Hematopoietic multipotent progenitor cell treated with erythropoietin and hydrocortisone succinate and interleukin-3 and kit ligand, for 6 days (in vitro differentiated cells): ENCODE measurements around the gene CHIA.
"Not testable (repeated sequence)": the region's sequence is repeated elsewhere in the genome, so short reads cannot be mapped to it uniquely, and the experiment has no call there.

ENCODE experiments used
- DNase-seq: peaks from one replicate; pipeline ENCODE4 v3.0.0-alpha.2; 2015

CHIA gene

GRCh38 chr1:111286912-111287311 lies 3.7 kb upstream of the CHIA start:
- no peak for DNase-seq

DNA sequence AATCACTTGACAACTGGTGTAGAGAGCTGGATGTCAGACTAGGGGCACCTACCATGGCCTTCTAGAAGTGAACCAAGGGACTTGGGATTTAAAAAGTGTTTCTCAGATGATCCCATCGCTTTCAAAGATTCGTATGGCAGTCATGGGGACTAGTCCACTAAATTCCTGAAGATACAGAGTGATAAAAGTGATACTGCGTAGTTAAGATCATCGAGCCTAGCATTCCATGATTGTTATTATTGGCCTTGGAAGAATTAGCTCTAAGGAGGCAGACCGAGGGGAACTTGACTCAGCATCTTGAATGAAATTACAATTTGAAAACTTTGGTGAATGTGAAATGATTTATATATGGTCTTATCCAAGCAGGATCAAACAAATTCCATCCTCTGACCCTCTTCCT lies 1.3 kb upstream of the CHIA start:
- DNase-seq: no peak

- DNase-seq: no peak
Measured at GRCh38 chr1:111290104-111290503, 547 bp upstream of the CHIA start.

- DNase-seq: no peak
Measured at GRCh38 chr1:111294390-111294789, 3.7 kb downstream of the CHIA start.

- no peak for DNase-seq
Measured at GRCh38 chr1:111302374-111302773, 11.7 kb downstream of the CHIA start.

DNA sequence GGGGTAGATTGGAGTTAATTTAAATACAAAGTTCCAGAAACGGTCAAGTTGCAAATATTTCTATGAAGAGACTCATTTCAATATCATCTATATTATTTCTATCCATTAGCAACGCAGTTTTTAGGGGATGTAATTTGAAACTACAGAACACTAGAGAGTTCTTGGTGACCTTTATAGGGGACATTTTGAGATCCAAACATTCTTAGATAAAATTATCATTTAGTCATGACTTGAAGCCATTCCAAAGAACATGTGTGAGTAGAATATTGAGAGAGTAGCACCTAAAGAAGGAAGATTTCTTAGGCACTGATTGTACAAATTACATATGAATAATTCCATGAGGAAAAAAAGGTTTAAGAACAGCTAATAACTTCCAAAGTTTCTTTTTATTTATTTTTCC lies 19.0 kb downstream of the CHIA start:
- DNase-seq: no peak

DNA sequence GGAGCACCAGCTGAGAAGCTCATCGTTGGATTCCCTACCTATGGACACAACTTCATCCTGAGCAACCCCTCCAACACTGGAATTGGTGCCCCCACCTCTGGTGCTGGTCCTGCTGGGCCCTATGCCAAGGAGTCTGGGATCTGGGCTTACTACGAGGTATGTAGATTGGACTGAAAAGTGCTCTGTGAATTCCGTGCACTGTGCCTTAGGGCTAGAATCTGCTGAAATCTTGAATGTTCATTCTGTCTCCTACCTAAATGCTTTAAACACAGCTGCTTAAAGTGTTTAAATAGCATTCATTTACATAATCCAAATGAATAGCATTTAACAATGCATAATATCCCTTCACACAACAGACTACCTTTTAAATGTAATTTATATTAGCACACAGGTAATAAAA lies 27.9 kb downstream of the CHIA start:
- no peak for DNase-seq

GRCh38 chr1:111320066-111320879 lies 29.6 kb downstream of the CHIA start:
- DNase-seq: no peak

GRCh38 chr1:111323231-111323630 lies 32.6 kb downstream of the CHIA start:
- no peak for DNase-seq

- no peak for DNase-seq
Measured at GRCh38 chr1:111332190-111332589, 41.5 kb downstream of the CHIA start.

DNA sequence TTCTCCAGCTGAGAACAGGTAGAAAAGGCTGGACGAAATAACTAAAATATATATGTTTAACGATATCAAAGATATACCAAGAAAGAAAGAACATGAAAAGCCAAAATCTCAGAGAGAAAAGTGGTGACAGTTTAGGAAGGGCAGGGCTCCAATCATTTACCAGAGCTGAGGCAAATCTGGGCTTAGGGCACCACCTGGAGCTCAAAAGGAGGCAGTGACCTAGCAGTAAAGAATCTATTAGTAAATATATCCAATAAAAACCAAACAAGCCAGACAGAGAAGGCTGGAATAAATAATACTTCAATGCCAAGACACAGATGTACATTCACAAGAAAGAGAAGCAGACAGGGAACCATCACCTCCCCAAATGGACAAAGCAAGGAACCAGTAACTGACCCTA lies 43.5 kb downstream of the CHIA start:
- peak; percentile 69 for DNase-seq

DNA sequence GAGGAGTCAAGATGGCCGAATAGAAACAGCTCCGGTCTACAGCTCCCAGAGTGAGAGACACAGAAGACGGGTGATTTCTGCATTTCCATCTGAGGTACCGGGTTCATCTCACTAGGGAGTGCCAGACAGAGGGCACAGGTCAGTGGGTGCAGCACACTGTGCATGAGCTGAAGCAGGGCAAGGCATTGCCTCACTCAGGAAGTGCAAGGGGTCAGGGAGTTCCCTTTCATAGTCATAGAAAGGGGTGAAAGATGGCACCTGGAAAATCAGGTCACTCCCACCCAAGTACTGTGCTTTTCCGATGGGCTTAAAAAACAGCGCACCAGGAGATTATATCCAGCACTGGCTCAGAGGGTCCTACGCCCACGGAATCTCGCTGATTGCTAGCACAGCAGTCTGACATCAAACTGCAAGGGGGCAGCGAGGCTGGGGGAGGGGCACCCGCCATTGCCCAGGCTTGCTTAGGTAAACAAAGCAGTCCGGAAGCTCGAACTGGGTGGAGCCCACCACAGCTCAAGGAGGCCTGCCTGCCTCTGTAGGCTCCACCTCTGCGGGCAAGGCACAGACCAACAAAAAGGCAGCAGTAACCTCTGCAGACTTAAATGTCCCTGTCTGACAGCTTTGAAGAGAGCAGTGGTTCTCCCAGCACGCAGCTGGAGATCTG lies 44.7 kb downstream of the CHIA start:
- DNase-seq: not testable (repeated sequence)

GRCh38 chr1:111338849-111339248 lies 48.2 kb downstream of the CHIA start:
- DNase-seq: not testable (repeated sequence)

DNA sequence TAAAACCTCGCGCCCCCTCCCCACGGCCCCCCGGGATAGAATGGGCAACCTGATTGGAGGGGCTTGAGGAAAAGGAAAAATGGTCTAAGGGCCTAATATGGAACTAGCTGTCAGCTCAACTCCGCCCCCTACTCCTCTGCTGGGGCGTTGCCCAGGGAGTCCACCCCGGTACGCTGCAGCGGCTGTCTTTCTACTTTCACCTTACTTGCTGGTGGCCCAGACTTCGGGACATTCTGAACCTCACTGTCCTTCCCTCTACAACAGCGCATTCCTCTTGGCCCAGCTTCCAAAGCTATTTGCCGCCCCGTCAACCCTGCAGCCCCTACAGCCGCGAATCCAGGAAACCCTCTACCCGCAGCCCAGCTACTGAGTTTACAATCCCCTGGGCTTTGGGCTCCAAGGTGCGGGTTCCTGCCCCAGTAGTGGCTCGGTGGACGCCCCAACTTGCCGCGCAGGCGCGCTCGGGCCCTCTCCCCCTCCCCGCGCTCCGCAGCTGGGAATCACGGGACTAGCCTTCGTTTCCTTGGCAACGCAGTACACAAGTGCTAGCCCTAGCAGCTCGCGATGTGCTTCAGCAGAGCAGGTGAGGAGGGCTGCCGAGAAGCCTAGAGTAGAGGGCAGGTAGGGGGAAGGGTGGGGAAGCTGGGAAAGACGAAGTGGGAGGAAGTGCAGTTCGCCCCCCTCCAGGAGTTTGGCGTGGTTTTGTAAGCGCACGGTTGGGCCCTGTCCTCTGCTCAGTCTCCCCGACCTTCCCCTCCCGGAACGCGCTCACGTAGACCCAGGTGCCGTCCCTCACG lies 55.6 kb downstream of the CHIA start:
- DNase-seq: peak; percentile 94

DNA sequence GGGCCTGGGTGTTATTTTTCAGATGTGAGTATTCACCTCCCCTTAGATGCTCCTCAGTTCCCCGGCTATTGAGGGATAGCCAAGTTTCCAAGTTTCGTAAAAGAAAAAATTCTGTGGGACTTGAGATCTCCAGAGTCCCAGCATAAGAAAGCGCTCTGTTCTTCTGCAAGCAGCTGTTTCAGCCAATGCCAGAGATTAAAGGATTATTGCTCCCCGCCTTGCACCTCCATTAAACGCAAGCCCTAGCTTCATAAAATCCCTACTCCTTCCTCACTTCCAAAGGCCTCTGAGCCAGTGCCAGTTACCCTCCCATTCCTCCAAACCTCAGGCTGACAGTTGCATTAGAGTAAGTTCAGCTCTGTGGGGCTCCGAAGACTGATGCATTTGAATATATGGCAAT lies 56.4 kb downstream of the CHIA start:
- DNase-seq: no peak

GRCh38 chr1:111351700-111352099 lies 61.0 kb downstream of the CHIA start:
- DNase-seq: no peak

DNA sequence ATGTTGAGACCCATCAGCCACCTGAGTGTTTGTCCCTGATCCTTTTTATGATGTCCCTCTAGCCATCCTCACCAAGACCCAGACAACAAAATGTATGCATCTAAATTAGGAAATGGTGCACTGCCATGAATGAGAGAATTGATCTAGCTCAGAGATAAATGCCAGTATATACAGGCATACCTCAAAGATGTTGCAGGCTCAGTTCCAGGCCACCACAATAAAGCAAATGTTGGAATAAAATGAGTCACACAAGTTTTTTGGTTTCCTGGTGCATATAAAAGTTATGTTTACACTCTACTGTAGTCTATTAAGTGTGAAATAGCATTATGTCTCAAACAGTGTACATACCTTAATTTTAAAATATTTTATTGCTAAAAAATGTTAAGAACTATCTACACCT lies 63.9 kb downstream of the CHIA start:
- no peak for DNase-seq

DNA sequence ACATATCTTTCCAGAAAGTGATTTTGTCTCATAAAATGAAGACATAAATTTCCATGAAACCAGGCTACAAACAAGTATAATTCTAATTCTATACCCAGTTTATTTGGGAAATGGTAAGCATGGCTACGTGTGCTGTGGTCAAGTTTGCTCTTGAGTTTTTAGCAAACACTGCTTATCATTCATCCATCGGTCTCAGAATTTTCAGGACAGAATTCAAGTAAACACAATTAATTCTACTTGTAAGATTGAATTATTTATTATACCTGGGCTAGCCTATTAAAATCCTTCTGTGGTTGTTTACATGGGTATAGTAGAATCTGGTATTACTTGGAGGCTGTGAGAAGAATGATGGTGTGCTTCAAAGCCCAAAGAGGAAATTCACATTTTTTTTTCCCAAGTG lies 68.3 kb downstream of the CHIA start:
- DNase-seq: no peak

- no peak for DNase-seq
Measured at GRCh38 chr1:111359376-111359775, 68.7 kb downstream of the CHIA start.

- not testable (repeated sequence) for DNase-seq
Measured at GRCh38 chr1:111360257-111360656, 69.6 kb downstream of the CHIA start.

DNA sequence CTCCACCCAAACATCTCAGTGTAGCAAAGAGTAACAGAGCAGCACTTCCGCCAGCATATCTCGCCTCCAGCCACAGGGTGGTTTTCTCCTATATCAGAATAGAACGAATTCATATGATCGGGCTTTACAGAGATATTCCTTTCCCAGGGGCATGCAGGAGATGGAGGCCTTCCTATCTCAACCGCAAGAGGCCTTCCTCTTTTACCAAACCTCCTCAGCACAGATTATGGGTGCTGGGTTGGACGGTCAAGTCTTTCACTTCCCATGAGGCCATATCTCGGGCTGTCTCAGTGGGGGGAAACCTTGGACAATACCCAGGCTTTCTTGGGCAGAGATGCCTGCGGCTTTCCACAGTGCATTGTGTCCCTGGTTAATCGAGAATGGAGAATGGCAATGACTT lies 71.1 kb downstream of the CHIA start:
- DNase-seq: peak; percentile 9

GRCh38 chr1:111364690-111365089 lies 74.0 kb downstream of the CHIA start:
- DNase-seq: peak; percentile 16

DNA sequence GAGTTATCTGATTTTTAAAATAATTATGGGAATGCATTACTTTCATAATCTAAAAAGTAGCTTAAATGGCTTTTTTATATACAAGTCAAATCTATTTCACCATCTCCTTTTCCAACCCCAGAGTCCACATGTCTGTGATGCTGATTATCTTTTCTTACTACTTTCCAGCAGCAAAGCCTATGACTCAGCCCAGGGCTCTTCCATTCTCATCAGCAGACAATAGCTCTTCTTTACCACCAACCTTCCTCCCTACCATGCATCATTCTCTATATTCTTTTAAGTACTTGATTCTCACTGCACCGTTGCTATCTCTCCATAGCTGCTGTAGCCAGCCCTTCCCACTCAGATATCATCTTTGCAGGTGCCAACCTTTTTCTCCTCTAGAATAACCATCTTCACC lies 75.6 kb downstream of the CHIA start:
- DNase-seq: peak; percentile 38

DNA sequence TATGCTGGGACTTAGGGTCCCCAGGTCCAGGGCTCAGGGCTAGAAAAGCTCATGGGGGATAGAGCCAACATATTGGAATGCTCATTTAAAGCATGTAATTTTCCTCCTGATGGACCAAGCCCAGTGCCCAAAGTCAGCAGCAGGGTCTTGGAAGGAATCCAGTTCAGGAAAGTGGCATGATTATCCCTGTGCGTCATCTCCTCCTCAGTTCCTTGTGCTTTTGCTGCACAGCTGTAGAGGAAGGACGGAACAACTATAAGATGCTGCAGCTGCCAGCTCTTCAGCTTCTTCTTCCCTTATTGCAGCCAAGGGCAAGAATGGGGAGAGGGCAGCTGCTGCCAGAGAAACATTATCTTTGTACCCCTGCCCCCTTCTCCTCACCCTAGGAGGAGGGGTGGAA lies 78.5 kb downstream of the CHIA start:
- no peak for DNase-seq
